ENCODE measurements around the gene MAMLD1.

The MAMLD1 gene

DNA sequence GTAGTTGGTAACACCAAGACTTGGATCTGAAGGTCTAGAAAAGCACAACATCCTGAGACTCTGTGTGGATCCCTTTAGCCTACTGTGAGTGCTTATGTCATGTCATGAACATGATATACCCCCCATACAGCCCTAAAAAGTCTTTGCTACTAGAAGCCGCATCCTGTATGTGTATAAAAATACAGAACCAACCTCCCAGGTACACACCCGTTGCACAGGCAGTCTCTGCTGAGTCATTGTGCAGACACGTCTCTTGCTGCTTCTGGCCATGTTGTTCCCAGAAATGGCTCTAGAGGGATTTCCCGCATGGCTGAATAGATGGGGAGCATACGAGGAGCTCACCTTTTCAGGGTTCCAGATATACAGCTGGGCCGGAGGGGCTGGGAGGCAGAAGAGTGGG, 93.3 kb downstream of the MAMLD1 start:
- CTCF ChIA-PET = no interaction called here
- no peak overlapping the region for H3K27ac ChIP-seq
- TF ChIP-seq, protein P1, sequence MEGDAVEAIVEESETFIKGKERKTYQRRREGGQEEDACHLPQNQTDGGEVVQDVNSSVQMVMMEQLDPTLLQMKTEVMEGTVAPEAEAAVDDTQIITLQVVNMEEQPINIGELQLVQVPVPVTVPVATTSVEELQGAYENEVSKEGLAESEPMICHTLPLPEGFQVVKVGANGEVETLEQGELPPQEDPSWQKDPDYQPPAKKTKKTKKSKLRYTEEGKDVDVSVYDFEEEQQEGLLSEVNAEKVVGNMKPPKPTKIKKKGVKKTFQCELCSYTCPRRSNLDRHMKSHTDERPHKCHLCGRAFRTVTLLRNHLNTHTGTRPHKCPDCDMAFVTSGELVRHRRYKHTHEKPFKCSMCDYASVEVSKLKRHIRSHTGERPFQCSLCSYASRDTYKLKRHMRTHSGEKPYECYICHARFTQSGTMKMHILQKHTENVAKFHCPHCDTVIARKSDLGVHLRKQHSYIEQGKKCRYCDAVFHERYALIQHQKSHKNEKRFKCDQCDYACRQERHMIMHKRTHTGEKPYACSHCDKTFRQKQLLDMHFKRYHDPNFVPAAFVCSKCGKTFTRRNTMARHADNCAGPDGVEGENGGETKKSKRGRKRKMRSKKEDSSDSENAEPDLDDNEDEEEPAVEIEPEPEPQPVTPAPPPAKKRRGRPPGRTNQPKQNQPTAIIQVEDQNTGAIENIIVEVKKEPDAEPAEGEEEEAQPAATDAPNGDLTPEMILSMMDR (conservative IDR thresholded peaks at IDR 0.05; ENCODE audit: low read depth) = no peak
- POLR2A ChIA-PET (ENCODE audit: low non-redundant PET) = no interaction called here
- peak; percentile 26 for DNase-seq (ENCODE audit: low spot score)

DNA sequence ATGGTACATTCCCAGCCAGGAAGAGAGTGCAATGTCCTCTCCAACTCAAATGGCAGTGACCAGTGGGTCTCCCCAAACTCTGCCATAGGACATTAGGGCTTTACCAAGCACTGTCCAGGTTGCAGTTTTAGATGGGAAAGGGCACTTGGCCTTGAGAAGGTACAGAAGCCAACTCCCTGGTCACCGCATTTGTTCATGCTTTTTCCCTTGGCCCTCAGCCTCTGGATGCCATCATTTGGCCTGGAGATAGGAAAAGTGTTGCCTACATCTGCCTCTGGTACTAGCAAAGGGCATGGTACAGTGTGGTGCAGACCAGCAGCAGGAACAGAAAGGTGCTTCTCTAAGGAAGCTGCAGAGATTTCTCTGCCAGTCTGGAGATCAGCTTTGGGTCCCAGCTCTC, 93.8 kb downstream of the MAMLD1 start:
- ChIA-PET POLR2A (ENCODE audit: low non-redundant PET) (no interaction called here), CTCF (no interaction called here)
- TF ChIP-seq, protein P1 (conservative IDR thresholded peaks at IDR 0.05; ENCODE audit: low read depth) = no peak
- H3K27ac ChIP-seq = no peak overlapping the region
- DNase-seq (ENCODE audit: low spot score) = no peak

DNA sequence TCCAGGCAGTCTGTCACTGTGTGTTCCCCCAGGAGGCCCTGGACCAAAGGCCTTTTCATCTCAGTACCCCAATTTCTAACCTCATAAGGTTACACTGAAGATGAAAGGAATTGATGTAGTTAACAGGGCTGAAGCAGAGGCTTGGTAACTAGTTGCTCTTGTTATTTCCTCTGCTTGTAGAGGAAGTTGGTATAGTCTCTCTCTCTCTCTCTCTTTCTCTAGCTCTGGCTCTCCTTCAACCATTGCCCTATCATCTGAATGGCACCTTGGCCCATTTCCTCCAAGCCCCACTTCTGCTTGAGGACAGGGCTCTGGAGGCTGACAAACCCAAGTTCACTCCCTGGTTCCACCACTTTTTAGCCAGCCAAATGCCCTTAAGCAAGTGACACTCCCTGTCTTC, 96.1 kb downstream of the MAMLD1 start:
- H3K27ac ChIP-seq = no peak overlapping the region
- ChIA-PET POLR2A (ENCODE audit: low non-redundant PET) (no interaction called here), CTCF (no interaction called here)
- TF ChIP-seq, protein P1 (conservative IDR thresholded peaks at IDR 0.05; ENCODE audit: low read depth) = no peak
- no peak for DNase-seq (ENCODE audit: low spot score)

DNA sequence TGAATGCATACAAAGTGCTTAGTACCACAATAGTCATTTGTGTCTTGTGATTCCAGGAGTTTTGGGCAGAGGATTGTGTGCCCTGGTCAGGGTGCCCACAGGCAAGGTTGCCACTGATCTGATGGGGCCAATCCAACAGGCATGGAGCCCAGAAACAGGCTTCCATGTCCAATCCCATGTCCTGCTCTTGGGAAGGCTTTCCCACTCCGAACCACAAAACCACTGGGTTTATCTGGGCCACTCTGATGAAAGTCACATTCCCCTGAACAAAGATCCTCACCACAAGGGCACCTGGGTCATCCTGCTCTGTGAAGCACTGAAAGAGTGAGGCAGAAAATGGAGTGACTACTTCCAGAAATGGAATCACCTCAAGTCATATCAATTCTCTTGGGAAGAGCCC, 96.9 kb downstream of the MAMLD1 start:
- CTCF ChIA-PET = no interaction called here
- POLR2A ChIA-PET (ENCODE audit: low non-redundant PET) = no interaction called here
- no peak for DNase-seq (ENCODE audit: low spot score)
- no peak overlapping the region for H3K27ac ChIP-seq
- TF ChIP-seq, protein P1 (conservative IDR thresholded peaks at IDR 0.05; ENCODE audit: low read depth) = no peak

DNA sequence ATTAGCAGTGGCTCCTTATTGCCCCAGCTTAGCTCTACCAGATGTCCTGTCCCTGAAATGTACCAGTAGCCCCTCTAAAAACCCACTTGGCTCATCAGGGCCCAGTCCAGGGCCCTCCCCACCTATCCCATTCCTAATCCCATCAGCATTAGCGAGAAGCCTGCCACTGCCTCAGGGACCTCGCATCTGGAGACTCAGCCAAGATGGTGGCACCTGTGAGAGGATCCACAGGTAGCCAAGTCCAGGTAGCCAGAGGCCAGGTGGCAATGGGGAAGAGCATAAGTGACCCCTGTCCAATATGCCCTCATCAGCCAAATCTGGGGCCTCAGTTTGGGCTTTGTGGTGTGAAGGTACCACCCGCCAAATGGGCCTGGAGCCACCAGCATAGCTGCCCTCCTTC, 97.7 kb downstream of the MAMLD1 start:
- ChIA-PET POLR2A (ENCODE audit: low non-redundant PET) (no interaction called here), CTCF (no interaction called here)
- DNase-seq (ENCODE audit: low spot score) = no peak
- H3K27ac ChIP-seq = no peak overlapping the region
- TF ChIP-seq, protein P1 (conservative IDR thresholded peaks at IDR 0.05; ENCODE audit: low read depth) = no peak

DNA sequence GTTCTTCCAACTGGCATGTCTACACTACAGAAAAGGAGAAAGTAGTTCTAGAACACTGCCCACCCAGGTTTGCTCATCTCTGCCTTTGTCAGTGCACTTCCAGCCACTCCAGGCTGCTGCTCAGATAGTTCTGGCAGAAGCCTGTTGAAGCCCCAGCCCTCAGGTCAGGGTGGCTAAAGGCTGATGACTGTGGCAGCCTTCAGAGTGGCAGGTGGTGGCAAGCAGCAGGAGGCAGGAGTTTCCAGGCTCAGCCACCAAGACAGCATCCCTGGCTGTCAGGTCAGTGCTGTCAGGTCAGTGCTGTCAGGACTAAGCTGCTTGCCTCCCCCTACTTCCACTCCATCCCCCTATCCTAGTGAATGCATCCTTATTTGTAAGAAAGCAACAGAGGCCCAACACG, 100.4 kb downstream of the MAMLD1 start:
- POLR2A ChIA-PET (ENCODE audit: low non-redundant PET) = no interaction called here

More for the DNA sequence above, 100.4 kb downstream of the MAMLD1 start:
- CTCF ChIA-PET = no interaction called here
- DNase-seq (ENCODE audit: low spot score) = no peak
- H3K27ac ChIP-seq = no peak overlapping the region
- TF ChIP-seq, protein P1 (conservative IDR thresholded peaks at IDR 0.05; ENCODE audit: low read depth) = no peak

Measured in RWPE1 (cell line).